H9 (cell line): ENCODE results near the gene PSMD8. TPM values are rescaled to one million over a fixed set of nuclear protein-coding genes. Genes with fewer than 3 reads are reported as not detected.

Experiments used
- DNase-seq: peaks from one replicate; pipeline ENCODE4 v3.0.0-alpha.2; 2017
- H2AFZ ChIP-seq: one replicate; pipeline ENCODE4 v1.6.1; 2013; ENCODE audit warnings: mild to moderate bottlenecking, low read length, control low read depth, moderate library complexity
- H2AK5ac ChIP-seq: 2 replicates; pipeline ENCODE4 v1.6.1; 2013; ENCODE audit warnings: low read length, control low read depth, mixed read lengths; ENCODE audit not compliant: insufficient read length
- H2BK120ac ChIP-seq: one replicate; pipeline ENCODE4 v1.6.1; 2013; ENCODE audit warnings: low read depth, mild to moderate bottlenecking, low read length, control low read depth, inconsistent platforms; ENCODE audit not compliant: poor library complexity, severe bottlenecking
- H2BK12ac ChIP-seq: 2 replicates; pipeline ENCODE4 v1.6.1; 2013; ENCODE audit warnings: low read length, control low read depth, mixed read lengths, low read depth; ENCODE audit not compliant: insufficient read length
- H2BK15ac ChIP-seq: 2 replicates; pipeline ENCODE4 v1.6.1; 2013; ENCODE audit warnings: low read depth, low read length, control low read depth
- H2BK20ac ChIP-seq: one replicate; pipeline ENCODE4 v1.6.1; 2013; ENCODE audit warnings: low read depth, mild to moderate bottlenecking, low read length, control low read depth, inconsistent platforms; ENCODE audit not compliant: poor library complexity, severe bottlenecking
- H2BK5ac ChIP-seq: 2 replicates; pipeline ENCODE4 v1.6.1; 2013; ENCODE audit warnings: low read length, control low read depth, mixed read lengths; ENCODE audit not compliant: insufficient read length
- H3K14ac ChIP-seq: 2 replicates; pipeline ENCODE4 v1.6.1; 2013; ENCODE audit warnings: low read length, control low read depth; ENCODE audit not compliant: insufficient read depth
- H3K18ac ChIP-seq: 2 replicates; pipeline ENCODE4 v1.6.1; 2013; ENCODE audit warnings: low read depth, mild to moderate bottlenecking, mixed read lengths, low read length, control low read depth; ENCODE audit not compliant: insufficient read length
- H3K23ac ChIP-seq: 2 replicates; pipeline ENCODE4 v1.6.1; 2013; ENCODE audit warnings: low read length, control low read depth, mixed read lengths, low read depth; ENCODE audit not compliant: insufficient read length
- H3K23me2 ChIP-seq: 2 replicates; pipeline ENCODE4 v1.6.1; 2013; ENCODE audit warnings: low read depth, mild to moderate bottlenecking, mixed read lengths, low read length, control low read depth; ENCODE audit not compliant: insufficient read length, poor library complexity, severe bottlenecking
- H3K27ac ChIP-seq: 2 replicates; pipeline ENCODE4 v1.5.1; 2013; ENCODE audit warnings: low read length, control low read depth, mixed read lengths, low read depth; ENCODE audit not compliant: insufficient read length
- H3K27me3 ChIP-seq: 2 replicates; pipeline ENCODE4 v1.6.1; 2013; ENCODE audit warnings: low read length, control low read depth, inconsistent platforms; ENCODE audit not compliant: insufficient read depth
- H3K4ac ChIP-seq: 2 replicates; pipeline ENCODE4 v1.6.1; 2013; ENCODE audit warnings: low read depth, mild to moderate bottlenecking, control low read depth, inconsistent platforms, low read length, moderate library complexity
- H3K4me1 ChIP-seq: 2 replicates; pipeline ENCODE4 v1.6.1; 2013; ENCODE audit warnings: low read length, control low read depth, inconsistent platforms; ENCODE audit not compliant: insufficient read depth
- H3K4me2 ChIP-seq: 2 replicates; pipeline ENCODE4 v1.6.1; 2013; ENCODE audit warnings: low read length, control low read depth, mixed read lengths; ENCODE audit not compliant: insufficient read length, insufficient read depth
- H3K56ac ChIP-seq: 2 replicates; pipeline ENCODE4 v1.6.1; 2013; ENCODE audit warnings: low read depth, mild to moderate bottlenecking, mixed read lengths, low read length, control low read depth; ENCODE audit not compliant: insufficient read length
- H3K79me1 ChIP-seq: 2 replicates; pipeline ENCODE4 v1.6.1; 2013; ENCODE audit warnings: low read depth, mild to moderate bottlenecking, moderate library complexity, low read length, control low read depth, inconsistent platforms; ENCODE audit not compliant: insufficient read depth, poor library complexity, severe bottlenecking
- H3K79me2 ChIP-seq: 2 replicates; pipeline ENCODE4 v1.6.1; 2013; ENCODE audit warnings: low read length, control low read depth, inconsistent platforms; ENCODE audit not compliant: insufficient read depth
- H3K9ac ChIP-seq: 2 replicates; pipeline ENCODE4 v1.6.1; 2013; ENCODE audit warnings: low read length, control low read depth, mixed read lengths; ENCODE audit not compliant: insufficient read length; ENCODE audit errors: extremely low read depth
- H3K9me3 ChIP-seq: one replicate; pipeline ENCODE4 v1.6.1; 2013; ENCODE audit warnings: low read depth, low read length, inconsistent platforms; ENCODE audit not compliant: control insufficient read depth
- H3T11ph ChIP-seq: one replicate; pipeline ENCODE4 v1.6.1; 2013; ENCODE audit warnings: mild to moderate bottlenecking, low read length, control low read depth, inconsistent platforms
- H4K20me1 ChIP-seq: one replicate; pipeline ENCODE4 v1.6.1; 2013; ENCODE audit not compliant: control insufficient read depth, insufficient read length, insufficient read depth
- H4K5ac ChIP-seq: 2 replicates; pipeline ENCODE4 v1.6.1; 2013; ENCODE audit warnings: low read depth, mild to moderate bottlenecking, mixed read lengths, low read length, control low read depth; ENCODE audit not compliant: insufficient read length
- H4K8ac ChIP-seq: replicated peaks from 2 replicates; pipeline ENCODE4 v1.6.1; 2013; ENCODE audit warnings: low read length, control low read depth, mixed read lengths, low read depth; ENCODE audit not compliant: insufficient read length
- H4K91ac ChIP-seq: 2 replicates; pipeline ENCODE4 v1.6.1; 2013; ENCODE audit warnings: low read depth, mild to moderate bottlenecking, moderate library complexity, mixed read lengths, low read length, control low read depth; ENCODE audit not compliant: insufficient read length
- H3K27ac Mint-ChIP-seq, 3 experiments: 2 replicates in 2 of 3; 3 replicates in 1 of 3; pipeline ENCODE4 v1.8.0; 2020 to 2021; ENCODE audit warnings: mixed read lengths in 3 of 3, mild to moderate bottlenecking in 1 of 3, moderate library complexity in 1 of 3
- H3K27me3 Mint-ChIP-seq: 2 replicates; pipeline ENCODE4 v1.8.0; 2021; ENCODE audit warnings: low read depth, mild to moderate bottlenecking, moderate library complexity, mixed read lengths
- H3K36me3 Mint-ChIP-seq, 3 experiments: 2 replicates in 2 of 3; 3 replicates in 1 of 3; pipeline ENCODE4 v1.8.0; 2020 to 2021; ENCODE audit warnings: low read depth in 3 of 3, mixed read lengths in 3 of 3; ENCODE audit not compliant: insufficient read depth in 1 of 3
- H3K4me1 Mint-ChIP-seq, 2 experiments: 2 replicates each; pipeline ENCODE4 v1.8.0; 2020; ENCODE audit warnings: mixed read lengths in 2 of 2
- H3K4me3 Mint-ChIP-seq, 2 experiments: 2 replicates in 1 of 2; 3 replicates in 1 of 2; pipeline ENCODE4 v1.8.0; 2020 to 2021; ENCODE audit warnings: mild to moderate bottlenecking in 2 of 2, mixed read lengths in 2 of 2, moderate library complexity in 1 of 2
- H3K9me3 Mint-ChIP-seq, 2 experiments: 2 replicates in 1 of 2; 3 replicates in 1 of 2; pipeline ENCODE4 v1.8.0; 2020; ENCODE audit warnings: mild to moderate bottlenecking in 2 of 2, mixed read lengths in 2 of 2, moderate library complexity in 1 of 2
- CTCF ChIP-seq: fragments of 200-600 bp; sonication (generic); conservative IDR thresholded peaks from 3 replicates; pipeline ENCODE4 v1.8.0; 2021; ENCODE audit warnings: antibody characterized with exemption, mild to moderate bottlenecking
- WGBS: extraction: QIAGEN DNeasy Blood & Tissue Kit; methylation state at CpG from one replicate; pipeline ENCODE4 v1.1.7; 2013; ENCODE audit warnings: missing lambda C conversion rate, low lambda C conversion rate, mixed read lengths; ENCODE audit not compliant: insufficient read length; ENCODE audit errors: extremely low coverage; 5-methylcytosine and 5-hydroxymethylcytosine counted together
- total RNA-seq: library from RNA; stranded (reverse); gene quantifications from 2 replicates; pipeline ENCODE4 v1.2.1, GENCODE V29; 2021

The PSMD8 gene
- total RNA-seq, 1 experiment from 2014 or later: 189 TPM

- no peaks in the 10 kb centered on the region for H3K27me3 ChIP-seq
Measured at GRCh38 chr19:38340927-38341326, 33.4 kb upstream of the PSMD8 start.

More at GRCh38 chr19:38340927-38341326, 33.4 kb upstream of the PSMD8 start:
- no peak overlapping the region for H3K56ac ChIP-seq
- no peak overlapping the region for H3K27ac ChIP-seq
- H3K4me1 Mint-ChIP-seq: peaks cover 15 to 18% of the 10 kb centered on the region in 2 experiments
- H3K4me2 ChIP-seq: no peak overlapping the region
- no peak overlapping the region for H3K23ac ChIP-seq
- no peak overlapping the region for H3T11ph ChIP-seq
- no peaks in the 10 kb centered on the region for H3K9me3 ChIP-seq
- no peaks in the 10 kb centered on the region for H4K20me1 ChIP-seq
- no peak overlapping the region for H2BK12ac ChIP-seq
- WGBS: no CpG with 5 or more reads among the region's 2 CpGs
- H3K27ac Mint-ChIP-seq: no peak overlapping the region; a peak in 1 of 7 replicates
- H3K4ac ChIP-seq: no peak overlapping the region
- H3K79me1 ChIP-seq: no peaks in the 10 kb centered on the region
- no peak overlapping the region for H4K91ac ChIP-seq
- H4K5ac ChIP-seq: no peak overlapping the region
- H2BK5ac ChIP-seq: no peak overlapping the region
- no peaks in the 10 kb centered on the region for H3K27me3 Mint-ChIP-seq
- H2AFZ ChIP-seq: no peak overlapping the region
- no peak overlapping the region for H4K8ac ChIP-seq
- no peak for DNase-seq
- H2AK5ac ChIP-seq: no peak overlapping the region
- H3K9ac ChIP-seq: no peak overlapping the region
- no peak overlapping the region for H3K4me3 Mint-ChIP-seq
- peaks cover 3% of the 10 kb centered on the region; the same call in 1 of the 2 replicates for H3K4me1 ChIP-seq
- H3K79me2 ChIP-seq: no peaks in the 10 kb centered on the region
- TF ChIP-seq CTCF: no peak
- H3K36me3 Mint-ChIP-seq: no peaks in the 10 kb centered on the region; a peak in 1 of 7 replicates
- H2BK120ac ChIP-seq: no peak overlapping the region
- peaks cover 11% of the 10 kb centered on the region for H3K23me2 ChIP-seq
- no peak overlapping the region for H3K18ac ChIP-seq
- H2BK15ac ChIP-seq: no peak overlapping the region
- no peak overlapping the region for H2BK20ac ChIP-seq
- H3K9me3 Mint-ChIP-seq: no peaks in the 10 kb centered on the region
- H3K14ac ChIP-seq: no peak overlapping the region
